Superior temporal gyrus (tissue), 1 donor: ENCODE measurements around the gene C1QTNF12.

ENCODE experiments used
- DNase-seq: peaks from one replicate; pipeline ENCODE4 v3.0.0-alpha.2; 2016; ENCODE audit errors: extremely low spot score

The C1QTNF12 gene

GRCh38 chr1:1213345-1214265, 32.9 kb downstream of the C1QTNF12 start, which contains the start of gene TNFRSF4:
Gene TNFRSF4 (minus strand): TSS chr1:1214153. CDS start chr1:1214127, 26 bp downstream.
- DNase-seq, result no peak

GRCh38 chr1:1212780-1213344, 33.7 kb downstream of the C1QTNF12 start:
- DNase-seq, result no peak

GRCh38 chr1:1211541-1212441, 34.7 kb downstream of the C1QTNF12 start:
- no peak for DNase-seq

GRCh38 chr1:1210726-1211540, 35.6 kb downstream of the C1QTNF12 start:
- no peak for DNase-seq

GRCh38 chr1:1208713-1209433, 37.6 kb downstream of the C1QTNF12 start:
- DNase-seq, result no peak

- no peak for DNase-seq
These were observed 39.0 kb downstream of the C1QTNF12 start for GRCh38 chr1:1207571-1207892.

- no peak for DNase-seq
These were observed 39.5 kb downstream of the C1QTNF12 start for GRCh38 chr1:1206966-1207531.

GRCh38 chr1:1206376-1206965, 40.1 kb downstream of the C1QTNF12 start, which contains the start of gene TNFRSF18:
Gene TNFRSF18 (minus strand): TSS chr1:1206592. CDS start chr1:1206571, 21 bp downstream.
- DNase-seq, result no peak

- DNase-seq, result no peak
These were observed 40.6 kb downstream of the C1QTNF12 start for GRCh38 chr1:1205769-1206375.

GRCh38 chr1:1204998-1205768, 41.3 kb downstream of the C1QTNF12 start:
- DNase-seq, result no peak

GRCh38 chr1:1204425-1204920, 42.0 kb downstream of the C1QTNF12 start:
- no peak for DNase-seq

- DNase-seq, result no peak
These were observed 42.7 kb downstream of the C1QTNF12 start for GRCh38 chr1:1203561-1204424.

- no peak for DNase-seq
These were observed 43.5 kb downstream of the C1QTNF12 start for GRCh38 chr1:1202831-1203560.

- no peak for DNase-seq
These were observed 45.4 kb downstream of the C1QTNF12 start for GRCh38 chr1:1200876-1201810.
